Thyroid gland (tissue), 4 donors: Measurements from ENCODE around the gene CD36. TPM values are rescaled to one million over a fixed set of nuclear protein-coding genes. Genes with fewer than 3 reads are reported as not detected.

Experiments
- DNase-seq, 2 donors: peaks; one replicate each; pipeline ENCODE4 v3.0.0-alpha.2; 2019
- H3K27ac ChIP-seq, 3 donors: fragments of 200-600 bp; sonication (generic); 1 replicate in 2 of 3; 2 replicates in 1 of 3; pipeline ENCODE4 v1.5.1; 2016 to 2019; ENCODE audit warnings: mild to moderate bottlenecking in 1 of 3, moderate library complexity in 1 of 3
- H3K27me3 ChIP-seq: fragments of 200-600 bp; sonication (generic); one replicate; pipeline ENCODE4 v1.5.1; 2019
- H3K36me3 ChIP-seq, 2 donors: fragments of 200-600 bp; sonication (generic); one replicate each; pipeline ENCODE4 v1.5.1; 2016 to 2019
- H3K4me1 ChIP-seq, 2 donors: fragments of 200-600 bp; sonication (generic); one replicate each; pipeline ENCODE4 v1.5.1; 2017 to 2019
- H3K4me3 ChIP-seq, 3 donors: fragments of 200-600 bp; sonication (generic); replicated peaks in 1 of 3; 1 replicate in 2 of 3; 2 replicates in 1 of 3; pipeline ENCODE4 v1.5.1; 2016; ENCODE audit warnings: mild to moderate bottlenecking in 1 of 3
- H3K9me3 ChIP-seq: fragments of 200-600 bp; sonication (generic); one replicate; pipeline ENCODE4 v1.5.1; 2017
- CTCF ChIP-seq, 6 experiments: fragments of 200-600 bp in 3 of 6; fragments of 450-650 bp in 3 of 6; sonication (generic) in 3 of 6; IDR thresholded peaks; one replicate each; pipeline ENCODE4 v1.5.1; 2016 to 2019; ENCODE audit warnings: antibody characterized with exemption in 6 of 6, mild to moderate bottlenecking in 2 of 6, inconsistent platforms in 1 of 6, moderate library complexity in 1 of 6
- POLR2A ChIP-seq, 2 donors: fragments of 450-650 bp; IDR thresholded peaks; one replicate each; pipeline ENCODE4 v1.6.1; 2017; ENCODE audit warnings: antibody characterized with exemption in 2 of 2, mild to moderate bottlenecking in 2 of 2, moderate library complexity in 1 of 2
- WGBS, 2 donors: methylation state at CpG; one replicate each; pipeline ENCODE4 v1.1.5; 2017; 5-methylcytosine and 5-hydroxymethylcytosine counted together
- intact Hi-C: fragments of 100-400 bp; cut with DNase I; formaldehyde crosslinking; loops from one replicate; pipeline ENCODE4 v1.15.1; 2023
- total RNA-seq, 4 donors: library from RNA; depleted of rRNA; stranded (reverse); fragments of >200 nt; gene quantifications; one replicate each; pipeline ENCODE4 v1.2.3, GENCODE V29; 2016

CD36 gene
- total RNA-seq, 4 donors from 2014 or later, result 137 to 244 (median 155) TPM

DNA sequence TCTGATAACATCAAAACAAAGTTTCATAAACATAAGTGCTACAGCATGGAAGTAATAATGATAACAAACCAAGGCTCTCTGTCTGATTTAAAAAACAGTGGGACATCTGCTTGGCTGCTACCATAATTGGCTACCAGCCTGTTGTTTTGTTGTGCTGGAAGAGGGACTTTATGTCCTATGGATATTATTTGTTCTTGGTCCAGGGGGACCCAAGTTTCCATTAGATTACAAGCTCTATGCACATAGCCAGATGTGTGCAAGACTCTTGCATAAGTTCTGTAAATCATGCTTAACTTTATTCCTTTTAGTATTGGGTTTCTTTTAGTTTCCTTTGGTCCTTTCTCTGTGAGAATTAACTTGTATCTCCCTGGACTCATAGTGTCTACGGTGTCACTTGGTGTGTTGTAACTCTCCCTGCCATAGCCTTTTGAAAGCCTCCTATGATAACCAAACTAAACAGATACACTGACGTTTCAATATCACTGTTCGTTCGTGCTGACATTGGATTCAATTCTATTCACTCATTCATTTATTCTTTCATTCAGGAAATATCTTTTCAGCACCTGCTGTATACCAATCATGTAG, 41.4 kb upstream of the CD36 start:
- Histone ChIP-seq H3K36me3 (no peaks in the 10 kb centered on the region), H3K4me3 (no peak overlapping the region), H3K4me1 (peaks cover 0 to 13% of the 10 kb centered on the region in 2 donors), H3K27ac (no peak overlapping the region), H3K9me3 (no peaks in the 10 kb centered on the region), H3K27me3 (no peaks in the 10 kb centered on the region)
- intact Hi-C loops, result loop anchor here (10.0 kb wide), 1 partner anchor 48 kb away; no protein-coding TSS in a partner anchor
- DNase-seq, result no peak
- TF ChIP-seq POLR2A (IDR thresholded peaks at IDR 0.05), result no peak
- no peak for TF ChIP-seq CTCF (IDR thresholded peaks at IDR 0.05)
- WGBS, 2 donors, result 86 to 87% methylated on average over 4 of the region's 4 CpGs

- H3K27me3 ChIP-seq, result no peaks in the 10 kb centered on the region
- H3K4me1 ChIP-seq, result peaks cover 0 to 13% of the 10 kb centered on the region in 2 donors
- no peaks in the 10 kb centered on the region for H3K9me3 ChIP-seq
- H3K27ac ChIP-seq, result no peak overlapping the region
- H3K4me3 ChIP-seq, result no peak overlapping the region
- intact Hi-C loops, result loop anchor here (10.0 kb wide), 1 partner anchor 47 kb away; no protein-coding TSS in a partner anchor
- DNase-seq, result no peak
- TF ChIP-seq CTCF (IDR thresholded peaks at IDR 0.05) (no peak), POLR2A (IDR thresholded peaks at IDR 0.05) (no peak)
- no peaks in the 10 kb centered on the region for H3K36me3 ChIP-seq
Observed at GRCh38 chr7:80597875-80598274, 40.6 kb upstream of the CD36 start.

- intact Hi-C loops, result no loop called here
- WGBS, 2 donors, result 82 to 84% methylated on average over 2 of the region's 2 CpGs
- no peak overlapping the region for H3K27ac ChIP-seq
- no peaks in the 10 kb centered on the region for H3K36me3 ChIP-seq
- no peaks in the 10 kb centered on the region for H3K9me3 ChIP-seq
- H3K4me3 ChIP-seq, result no peak overlapping the region
- H3K4me1 ChIP-seq, result no peaks in the 10 kb centered on the region
- DNase-seq, result no peak
- TF ChIP-seq CTCF (IDR thresholded peaks at IDR 0.05) (no peak), POLR2A (IDR thresholded peaks at IDR 0.05) (no peak)
- no peaks in the 10 kb centered on the region for H3K27me3 ChIP-seq
Observed at GRCh38 chr7:80600046-80600445, 38.4 kb upstream of the CD36 start.

GRCh38 chr7:80601999-80602398, 36.4 kb upstream of the CD36 start:
- no peaks in the 10 kb centered on the region for H3K9me3 ChIP-seq
- no peaks in the 10 kb centered on the region for H3K4me1 ChIP-seq
- no peak overlapping the region for H3K4me3 ChIP-seq
- no peak overlapping the region for H3K27ac ChIP-seq
- WGBS, 2 donors, result 77 to 88% methylated on average over 4 of the region's 4 CpGs
- TF ChIP-seq POLR2A (IDR thresholded peaks at IDR 0.05) (no peak), CTCF (IDR thresholded peaks at IDR 0.05) (no peak)
- intact Hi-C loops, result no loop called here
- no peak for DNase-seq
- H3K36me3 ChIP-seq, result no peaks in the 10 kb centered on the region
- H3K27me3 ChIP-seq, result no peaks in the 10 kb centered on the region

- H3K4me3 ChIP-seq, result no peak overlapping the region
- WGBS, 2 donors, result 82 to 91% methylated on average over 2 of the region's 2 CpGs
- H3K4me1 ChIP-seq, result no peaks in the 10 kb centered on the region
- no peak for DNase-seq
- intact Hi-C loops, result no loop called here
- TF ChIP-seq CTCF (IDR thresholded peaks at IDR 0.05) (no peak), POLR2A (IDR thresholded peaks at IDR 0.05) (no peak)
- H3K9me3 ChIP-seq, result no peaks in the 10 kb centered on the region
- H3K27me3 ChIP-seq, result no peaks in the 10 kb centered on the region
- no peak overlapping the region for H3K27ac ChIP-seq
- no peaks in the 10 kb centered on the region for H3K36me3 ChIP-seq
Observed at GRCh38 chr7:80603940-80604339, 34.5 kb upstream of the CD36 start.
